GM21825 (cell line): ENCODE results near the gene ETV7.
"Not testable (repeated sequence)": the region's sequence is repeated elsewhere in the genome, so short reads cannot be mapped to it uniquely, and the experiment has no call there.

Source experiments
- ATAC-seq: cut with Tn5 transposase; IDR thresholded peaks from one replicate; pipeline ENCODE4 v1.9.1; 2021; ENCODE audit warnings: mild to moderate bottlenecking, moderate library complexity; ENCODE audit not compliant: unreplicated experiment

Gene ETV7

GRCh38 chr6:36364669-36365479 lies 22.6 kb downstream of the ETV7 start:
- peak; percentile 64 for ATAC-seq

- ATAC-seq, result not testable (repeated sequence)
These were observed 23.3 kb downstream of the ETV7 start for GRCh38 chr6:36364061-36364635.

- not testable (repeated sequence) for ATAC-seq
These were observed 24.1 kb downstream of the ETV7 start for GRCh38 chr6:36363371-36363752.

- no peak for ATAC-seq
These were observed 24.7 kb downstream of the ETV7 start for GRCh38 chr6:36362551-36363370.

GRCh38 chr6:36361071-36361470 lies 26.4 kb downstream of the ETV7 start:
- ATAC-seq, result peak; percentile 8

- ATAC-seq, result peak; percentile 45
These were observed 27.0 kb downstream of the ETV7 start for GRCh38 chr6:36360241-36361054.

- no peak for ATAC-seq
These were observed 29.1 kb downstream of the ETV7 start for GRCh38 chr6:36358226-36358915.

- no peak for ATAC-seq
These were observed 29.6 kb downstream of the ETV7 start for GRCh38 chr6:36357872-36358225.

GRCh38 chr6:36355819-36356218 lies 31.6 kb downstream of the ETV7 start:
- ATAC-seq, result no peak

GRCh38 chr6:36353411-36353915 lies 34.0 kb downstream of the ETV7 start:
- no peak for ATAC-seq

GRCh38 chr6:36352477-36353157 lies 34.9 kb downstream of the ETV7 start:
- ATAC-seq, result no peak

GRCh38 chr6:36350681-36351571 lies 36.5 kb downstream of the ETV7 start:
- no peak for ATAC-seq

- ATAC-seq, result no peak
These were observed 37.4 kb downstream of the ETV7 start for GRCh38 chr6:36350082-36350481.

GRCh38 chr6:36349240-36349639 lies 38.2 kb downstream of the ETV7 start:
- ATAC-seq, result no peak

- ATAC-seq, result no peak
These were observed 39.8 kb downstream of the ETV7 start for GRCh38 chr6:36347621-36348020.

- no peak for ATAC-seq
These were observed 40.8 kb downstream of the ETV7 start for GRCh38 chr6:36346486-36347273.

- no peak for ATAC-seq
These were observed 41.6 kb downstream of the ETV7 start for GRCh38 chr6:36345681-36346466.
